HG02943 (cell line): ENCODE data around the gene ZBTB7A.

Source experiments
- ATAC-seq: cut with Tn5 transposase; IDR thresholded peaks from one replicate; pipeline ENCODE4 v1.9.1; 2021; ENCODE audit warnings: mild to moderate bottlenecking, low read depth, moderate library complexity; ENCODE audit not compliant: unreplicated experiment

Gene ZBTB7A

DNA sequence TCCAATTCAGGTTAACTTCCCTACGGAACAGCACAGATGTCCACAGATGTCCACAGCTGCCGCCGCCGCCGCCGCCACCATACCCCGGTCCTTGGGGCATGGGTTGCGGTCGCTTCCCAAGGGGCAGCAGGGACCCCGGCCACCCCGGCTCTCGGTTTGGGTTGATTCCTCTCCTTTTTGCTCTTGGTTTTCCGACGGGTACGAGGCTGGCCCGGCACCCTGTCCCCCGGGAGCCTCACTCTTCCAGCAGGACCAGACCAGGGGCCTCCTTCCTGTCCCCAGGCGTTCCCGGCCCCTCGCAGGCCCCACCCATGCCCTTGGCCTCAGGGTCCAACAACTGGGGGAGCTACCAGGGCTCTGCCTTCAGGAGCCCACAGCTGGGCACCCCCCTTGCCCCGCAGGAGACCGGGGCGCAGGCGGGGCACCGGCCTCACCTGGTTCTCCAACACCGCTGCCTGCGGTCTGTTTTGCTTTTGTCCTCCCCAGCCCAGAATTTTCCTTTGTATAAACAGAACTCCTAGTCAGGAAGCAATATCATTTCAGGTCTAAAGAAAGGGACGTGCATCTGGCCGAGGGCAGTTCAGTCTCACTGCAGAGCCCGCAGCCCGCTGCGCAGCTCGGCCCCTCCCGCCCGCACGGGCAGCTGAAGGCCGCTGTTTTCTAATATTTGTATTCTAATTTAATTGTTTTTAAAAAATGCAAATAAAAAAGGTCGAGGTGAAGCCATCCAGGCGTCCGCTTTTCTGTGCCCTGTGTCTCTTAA lies 27.9 kb downstream of the ZBTB7A start:
- ATAC-seq: no peak

DNA sequence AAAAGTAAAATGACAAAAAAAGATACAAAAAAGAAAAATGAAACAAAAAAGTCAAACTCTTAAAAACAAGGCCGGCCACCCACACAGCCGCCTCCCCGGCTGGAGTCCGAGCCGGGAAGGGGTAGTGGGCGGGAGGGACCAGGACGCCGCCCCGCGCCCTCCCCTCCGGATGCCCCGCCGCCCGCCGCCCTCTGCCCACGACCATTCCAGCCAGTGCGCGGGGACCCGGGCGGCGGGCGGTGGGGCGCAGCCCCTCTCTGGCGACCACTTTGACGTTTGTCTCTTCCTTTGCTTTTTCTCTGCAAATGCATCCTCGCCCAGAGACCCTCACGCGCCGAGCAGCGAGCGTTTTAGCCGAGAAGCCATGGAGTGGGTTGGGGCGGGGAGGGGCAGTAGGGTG lies 28.6 kb downstream of the ZBTB7A start:
- no peak for ATAC-seq

DNA sequence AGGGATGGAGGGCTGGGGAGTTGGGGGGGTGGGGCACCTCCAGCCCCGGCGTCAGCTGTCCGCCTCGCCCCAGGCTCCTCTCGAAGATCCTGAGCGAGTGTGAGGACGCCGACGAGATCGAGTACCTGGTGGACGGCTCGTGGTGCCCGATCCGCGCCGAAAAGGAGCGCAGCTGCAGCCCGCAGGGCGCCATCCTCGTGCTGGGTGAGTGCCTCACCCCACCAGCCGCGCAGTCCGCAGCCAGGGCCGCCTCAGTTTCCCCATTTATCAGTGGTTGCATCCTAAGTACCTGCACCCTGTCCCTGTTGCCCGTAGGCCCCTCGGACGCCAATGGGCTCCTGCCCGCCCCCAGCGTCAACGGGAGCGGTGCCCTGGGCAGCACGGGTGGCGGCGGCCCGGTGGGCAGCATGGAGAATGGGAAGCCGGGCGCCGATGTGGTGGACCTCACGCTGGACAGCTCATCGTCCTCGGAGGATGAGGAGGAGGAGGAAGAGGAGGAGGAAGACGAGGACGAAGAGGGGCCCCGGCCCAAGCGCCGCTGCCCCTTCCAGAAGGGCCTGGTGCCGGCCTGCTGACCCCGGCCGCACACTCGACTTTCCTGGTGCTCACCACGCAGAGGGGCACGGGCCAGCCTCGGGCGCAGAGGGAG lies 29.3 kb downstream of the ZBTB7A start:
- no peak for ATAC-seq

DNA sequence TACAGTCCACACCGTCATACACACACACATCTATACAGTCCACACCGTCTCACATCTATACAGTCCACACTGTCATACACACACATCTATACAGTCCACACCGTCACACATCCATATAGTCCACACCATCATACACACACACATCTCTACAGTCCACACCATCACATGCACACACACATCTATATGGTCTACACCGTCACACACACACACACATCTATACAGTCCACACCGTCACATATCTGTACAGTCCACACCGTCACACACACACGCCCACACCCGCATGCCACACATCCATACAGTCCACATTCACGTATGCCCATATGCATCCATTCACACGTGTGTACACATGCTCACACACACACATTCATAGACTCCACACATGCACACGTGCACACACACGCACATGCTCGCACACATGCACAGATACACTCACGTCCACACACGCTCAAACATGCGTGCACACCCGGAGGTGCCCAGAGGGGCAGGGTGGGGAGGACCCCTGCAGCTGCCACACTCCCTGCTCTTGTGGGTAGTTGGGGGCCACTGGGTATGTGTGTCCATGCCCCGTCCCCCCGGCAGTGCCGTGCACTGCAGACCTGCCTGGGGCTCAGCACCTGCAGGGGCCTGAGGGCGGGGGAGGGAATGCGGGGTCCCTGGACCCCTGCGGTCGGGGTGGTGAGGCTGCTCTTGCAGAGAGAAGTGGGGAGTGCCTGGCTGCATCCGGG lies 30.0 kb downstream of the ZBTB7A start:
- no peak for ATAC-seq

DNA sequence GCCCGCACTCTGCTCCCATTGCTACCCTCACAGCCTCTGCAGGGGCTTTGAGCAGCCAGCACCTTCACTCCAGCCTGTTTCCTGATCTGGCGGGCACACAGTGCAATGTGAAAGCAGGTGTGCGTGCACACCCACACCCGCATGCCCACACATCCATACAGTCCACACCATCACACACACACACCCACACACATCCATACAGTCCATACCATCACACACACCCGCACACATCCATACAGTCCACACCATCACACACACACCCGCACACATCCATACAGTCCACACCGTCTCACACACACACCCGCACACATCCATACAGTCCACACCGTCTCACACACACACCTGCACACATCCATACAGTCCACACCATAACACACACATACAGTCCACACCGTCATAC lies 31.1 kb downstream of the ZBTB7A start:
- ATAC-seq: no peak

DNA sequence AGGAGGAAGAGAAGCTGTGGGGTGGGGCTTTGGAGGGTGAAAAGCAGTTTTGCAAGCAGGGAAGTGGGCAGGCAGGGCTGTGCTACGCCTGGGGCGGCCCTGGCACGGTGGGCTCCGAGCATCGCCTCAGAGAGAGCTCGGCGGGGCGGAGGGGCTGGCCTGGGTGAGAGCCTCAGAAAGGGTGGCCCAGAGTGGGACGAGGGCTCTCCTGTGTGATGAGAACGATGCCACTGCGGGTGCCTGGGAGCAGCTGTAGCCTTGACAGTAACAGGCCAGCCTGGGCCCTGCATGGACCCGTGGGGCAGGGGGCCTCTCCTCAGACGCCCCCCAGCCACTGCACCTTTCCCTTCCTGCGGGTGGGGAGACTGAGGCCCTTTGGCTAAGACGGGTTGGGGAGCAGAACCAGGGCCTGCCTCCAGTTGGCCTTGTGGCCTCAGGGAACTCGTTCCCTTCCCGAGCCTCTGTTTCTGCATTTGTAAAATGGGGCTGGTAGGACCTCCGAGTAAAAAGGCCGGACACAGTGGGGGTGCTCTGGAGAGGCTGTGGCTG lies 31.6 kb downstream of the ZBTB7A start:
- ATAC-seq: no peak

DNA sequence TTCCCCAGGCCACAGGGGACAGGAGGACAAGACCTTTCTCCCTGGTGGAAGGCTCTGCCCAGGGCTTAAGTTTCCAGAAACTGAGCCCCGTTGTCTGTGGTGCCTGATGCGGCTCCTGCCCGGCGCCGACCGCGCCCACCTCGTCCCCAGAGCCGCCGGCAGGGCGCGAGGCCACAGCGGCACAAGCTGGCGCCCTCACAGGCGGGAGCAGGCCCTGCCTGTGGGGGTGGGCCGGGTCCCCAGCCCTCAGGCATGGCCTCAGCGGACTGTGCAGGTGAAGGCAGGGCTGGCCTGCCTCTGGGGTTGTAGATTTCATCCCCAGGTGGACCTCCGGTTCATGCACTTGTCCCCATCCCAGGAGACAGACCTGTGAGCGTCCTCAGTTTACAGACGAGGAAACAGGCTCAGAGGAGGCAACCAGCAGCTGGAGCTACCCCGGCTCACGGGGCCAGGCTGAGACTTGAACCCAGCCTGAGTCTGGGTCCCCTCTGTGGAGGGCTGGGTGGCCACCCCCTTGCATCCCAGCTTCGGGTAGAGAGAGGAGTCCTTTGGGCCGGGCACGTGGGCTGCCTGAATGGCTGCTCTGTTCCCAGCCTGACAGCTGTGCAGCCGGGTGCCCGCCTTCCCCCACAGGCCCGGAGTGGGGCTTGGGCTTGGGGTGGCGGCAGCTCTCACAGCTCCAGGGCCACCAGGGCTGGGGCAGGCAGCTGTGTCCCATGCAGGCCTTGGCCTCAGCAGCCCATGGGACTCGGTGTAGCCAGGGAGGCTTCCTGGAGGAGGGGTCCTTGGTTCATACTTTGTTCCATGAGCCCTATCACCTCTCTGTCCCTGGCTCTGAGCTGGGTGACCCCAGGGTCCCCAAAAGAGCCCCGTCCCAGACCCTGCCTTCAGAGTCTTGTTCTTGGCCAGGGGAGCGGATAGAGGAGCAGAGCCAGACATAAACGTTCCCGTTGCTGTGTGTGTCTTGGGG lies 32.4 kb downstream of the ZBTB7A start:
- no peak for ATAC-seq

DNA sequence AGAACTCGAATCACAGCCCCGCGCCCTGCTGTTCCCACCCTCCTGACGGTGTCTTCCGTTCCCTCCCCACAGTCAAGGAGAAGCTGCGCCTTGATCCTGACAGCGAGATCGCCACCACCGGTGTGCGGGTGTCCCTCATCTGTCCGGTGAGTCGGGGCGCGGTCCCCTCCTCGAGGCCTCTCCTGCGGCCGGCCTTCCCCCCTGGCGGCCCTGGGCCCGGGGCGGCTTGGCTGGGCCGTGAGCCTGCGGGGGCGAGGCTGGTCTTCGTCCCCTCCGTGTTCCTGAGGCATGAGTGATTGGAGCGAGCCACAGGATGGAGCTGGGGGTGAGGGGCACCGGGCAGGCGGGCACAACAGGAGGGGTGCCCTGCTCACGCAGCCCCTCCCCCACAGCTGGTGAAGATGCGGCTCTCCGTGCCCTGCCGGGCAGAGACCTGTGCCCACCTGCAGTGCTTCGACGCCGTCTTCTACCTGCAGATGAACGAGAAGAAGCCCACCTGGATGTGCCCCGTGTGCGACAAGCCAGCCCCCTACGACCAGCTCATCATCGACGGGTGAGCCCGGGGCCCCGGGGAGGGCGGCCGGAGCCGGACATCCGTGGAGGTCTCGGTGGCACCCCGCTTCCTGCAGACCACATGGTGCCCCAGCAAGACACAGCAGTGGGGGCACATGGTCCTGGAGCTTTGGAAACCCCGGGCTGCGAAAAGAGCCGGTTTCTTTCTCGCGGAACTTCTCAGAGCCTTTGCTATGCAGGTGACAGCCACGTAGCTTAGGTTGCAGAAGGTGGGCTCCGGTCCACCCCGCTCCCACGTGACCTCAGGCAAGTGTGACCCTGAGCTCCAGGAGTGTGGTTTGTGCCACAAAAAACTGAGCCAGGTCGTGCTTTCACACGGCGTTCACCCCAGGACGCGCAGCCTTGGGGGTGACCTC lies 33.4 kb downstream of the ZBTB7A start:
- ATAC-seq: no peak

DNA sequence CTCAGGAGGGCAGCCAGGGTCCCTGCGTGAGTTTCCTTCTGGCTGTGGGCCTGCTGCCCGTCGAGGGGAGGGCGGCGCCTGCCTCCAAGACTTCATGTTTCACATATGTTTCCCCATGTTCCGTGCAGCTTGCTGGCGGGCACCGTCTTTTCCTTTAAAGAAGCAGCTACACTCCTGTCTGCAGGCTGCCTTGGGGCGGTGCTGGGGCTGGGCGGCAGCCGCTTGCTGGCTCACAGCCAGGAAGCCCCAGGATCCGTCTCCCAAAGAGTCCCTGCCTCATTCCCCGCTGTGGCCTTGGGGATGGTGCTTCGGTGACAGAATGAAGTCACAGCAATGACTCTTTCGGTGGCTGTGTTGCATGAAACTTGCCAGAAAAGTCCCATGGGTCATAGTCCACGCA lies 34.3 kb downstream of the ZBTB7A start:
- no peak for ATAC-seq

DNA sequence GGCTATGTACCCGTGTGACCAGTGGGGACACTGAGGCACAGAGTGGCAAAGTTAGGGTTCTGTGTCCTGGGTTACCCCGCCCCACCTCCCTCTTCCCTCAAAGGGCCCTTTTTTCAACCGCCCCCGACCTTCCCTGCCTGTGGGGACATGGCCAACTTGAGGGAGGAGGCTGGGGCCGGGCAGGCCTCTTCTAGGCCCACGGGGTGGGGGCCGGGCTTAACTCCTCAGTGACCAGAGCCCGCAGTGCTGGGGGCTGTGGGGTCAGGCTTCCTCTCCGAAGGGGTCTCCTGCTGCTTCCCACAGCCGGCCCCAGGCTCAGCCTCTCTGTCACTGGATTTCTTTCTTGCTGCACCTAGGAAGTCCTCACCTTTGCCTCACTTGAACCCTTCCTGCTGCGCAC lies 35.3 kb downstream of the ZBTB7A start:
- ATAC-seq: no peak

DNA sequence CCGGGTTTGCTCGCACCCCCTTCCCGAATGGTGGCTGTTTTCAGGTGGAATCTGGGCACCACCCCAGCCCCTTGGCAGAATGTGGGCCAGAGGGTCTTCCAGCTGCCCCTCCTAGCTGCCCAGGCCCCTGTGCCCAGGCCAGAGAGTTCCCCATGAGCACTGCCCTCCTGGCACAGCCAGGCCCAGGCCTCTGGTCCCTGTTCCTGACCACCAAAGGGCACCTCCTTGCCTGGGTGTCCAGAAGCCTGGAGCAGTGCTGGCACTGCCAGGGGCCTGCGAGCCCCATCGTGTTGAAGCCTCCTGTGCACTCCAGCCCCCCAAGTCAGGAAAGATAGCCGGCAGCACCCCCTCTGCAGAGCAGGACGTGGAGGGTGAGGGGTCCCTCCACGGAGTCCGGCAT lies 35.7 kb downstream of the ZBTB7A start:
- no peak for ATAC-seq

DNA sequence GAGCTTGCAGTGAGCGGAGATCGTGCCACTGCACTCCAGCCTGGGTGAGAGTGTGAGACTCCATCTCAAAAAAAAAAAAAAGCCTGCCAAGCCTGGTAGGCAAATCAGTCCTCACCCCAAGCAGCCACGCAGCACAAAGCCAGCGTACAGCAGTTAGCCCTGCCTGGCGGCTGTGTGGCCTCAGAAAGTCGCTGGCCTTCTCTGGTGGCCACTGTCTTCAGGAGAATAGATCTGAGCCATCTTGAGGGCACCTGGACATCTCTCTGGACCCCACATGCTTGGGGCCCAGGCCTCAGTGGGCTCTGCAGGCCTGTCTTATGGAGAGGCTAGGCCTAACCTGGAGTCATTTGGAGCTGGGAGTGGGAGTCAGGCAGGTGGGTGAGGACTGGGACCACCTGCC lies 36.1 kb downstream of the ZBTB7A start:
- ATAC-seq: no peak

DNA sequence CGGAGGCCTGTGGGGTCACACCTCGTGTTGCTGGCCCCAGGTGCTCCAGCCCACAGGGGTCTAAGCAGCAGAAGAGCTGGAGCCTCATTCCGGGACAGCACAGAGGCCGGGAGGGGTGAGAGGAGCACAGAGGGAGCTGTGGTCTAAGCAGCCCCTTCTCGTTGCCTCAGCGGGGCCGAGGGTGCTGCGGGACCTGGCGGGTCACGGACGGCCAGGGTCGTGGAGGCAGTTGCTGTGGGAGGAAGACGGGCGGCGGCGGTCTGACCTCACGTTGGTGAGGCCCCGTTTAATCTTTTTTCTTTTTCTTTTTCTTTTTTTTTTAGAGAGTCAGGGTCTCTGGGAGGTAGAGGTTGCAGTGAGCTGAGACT lies 37.5 kb downstream of the ZBTB7A start:
- no peak for ATAC-seq

DNA sequence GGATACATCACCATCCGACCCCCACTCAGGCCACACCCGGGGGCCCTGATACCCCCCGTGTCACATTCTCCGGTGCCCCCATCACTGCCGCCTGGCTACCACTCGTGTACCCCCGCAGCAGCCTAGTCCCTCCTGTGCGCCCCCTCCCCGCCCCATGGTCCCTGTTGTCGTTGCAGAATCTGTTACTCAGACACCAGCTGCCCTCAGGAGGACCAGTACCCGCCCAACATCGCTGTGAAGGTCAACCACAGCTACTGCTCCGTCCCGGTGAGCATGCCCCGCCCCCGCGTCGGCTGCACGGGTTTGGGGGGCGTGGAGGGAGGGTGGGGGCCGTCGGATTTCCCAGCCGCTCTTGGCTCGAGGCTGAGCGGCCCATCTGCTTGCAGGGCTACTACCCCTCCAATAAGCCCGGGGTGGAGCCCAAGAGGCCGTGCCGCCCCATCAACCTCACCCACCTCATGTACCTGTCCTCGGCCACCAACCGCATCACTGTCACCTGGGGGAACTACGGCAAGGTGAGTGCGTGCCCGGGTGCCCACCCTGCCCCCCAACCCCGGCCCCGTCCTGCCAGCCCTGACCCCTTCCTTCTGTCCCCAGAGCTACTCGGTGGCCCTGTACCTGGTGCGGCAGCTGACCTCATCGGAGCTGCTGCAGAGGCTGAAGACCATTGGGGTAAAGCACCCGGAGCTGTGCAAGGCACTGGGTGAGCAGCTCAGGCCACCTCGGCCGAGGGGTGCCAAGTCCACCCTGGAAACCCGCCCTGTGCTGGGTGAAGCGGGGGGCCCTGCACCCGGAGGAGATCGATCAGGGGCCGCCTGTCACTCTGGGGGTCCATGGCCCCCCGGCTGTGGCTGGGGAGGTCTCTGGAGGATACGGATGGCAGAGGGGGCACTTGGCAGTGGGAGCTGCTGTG lies 38.1 kb downstream of the ZBTB7A start:
- no peak for ATAC-seq

DNA sequence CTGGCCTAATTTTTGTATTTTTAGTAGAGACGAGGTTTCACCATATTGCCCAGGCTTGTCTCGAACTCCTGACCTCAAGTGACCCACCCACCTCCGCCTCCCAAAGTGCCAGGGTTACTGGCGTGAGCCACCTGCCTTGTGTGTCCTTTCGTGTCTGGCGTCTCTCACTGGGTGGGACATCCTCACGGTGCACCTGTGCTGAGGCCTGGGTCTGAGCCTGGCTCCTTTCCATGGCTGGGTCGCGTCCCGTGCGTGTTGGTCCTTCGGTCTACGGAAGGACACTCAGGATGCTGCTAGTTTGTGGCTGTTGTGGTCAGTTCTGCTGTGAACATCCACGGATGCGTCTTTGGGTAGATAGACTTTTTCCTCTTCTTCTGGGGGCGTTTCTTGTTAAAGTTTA lies 39.6 kb downstream of the ZBTB7A start:
- no peak for ATAC-seq

DNA sequence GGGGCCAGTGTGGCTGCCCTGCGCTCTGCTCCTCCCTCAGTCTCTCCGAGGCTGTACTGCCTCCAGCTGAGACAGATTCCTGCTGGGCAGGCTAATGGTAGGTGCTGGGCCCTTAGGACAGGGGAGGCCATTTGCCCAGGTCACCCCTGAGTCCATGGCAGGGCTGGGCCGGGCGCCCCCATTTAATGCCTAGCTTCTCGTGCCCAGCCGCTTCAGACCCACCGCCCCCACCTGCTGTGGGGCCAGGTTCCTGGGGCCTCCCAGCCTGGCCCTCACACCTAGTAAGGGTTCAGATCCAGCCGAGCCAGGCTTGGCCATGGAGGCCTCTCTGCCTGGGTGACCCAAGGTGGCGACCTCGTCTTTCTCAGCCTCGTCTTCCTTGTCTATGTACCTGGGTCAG lies 41.4 kb downstream of the ZBTB7A start:
- ATAC-seq: no peak

DNA sequence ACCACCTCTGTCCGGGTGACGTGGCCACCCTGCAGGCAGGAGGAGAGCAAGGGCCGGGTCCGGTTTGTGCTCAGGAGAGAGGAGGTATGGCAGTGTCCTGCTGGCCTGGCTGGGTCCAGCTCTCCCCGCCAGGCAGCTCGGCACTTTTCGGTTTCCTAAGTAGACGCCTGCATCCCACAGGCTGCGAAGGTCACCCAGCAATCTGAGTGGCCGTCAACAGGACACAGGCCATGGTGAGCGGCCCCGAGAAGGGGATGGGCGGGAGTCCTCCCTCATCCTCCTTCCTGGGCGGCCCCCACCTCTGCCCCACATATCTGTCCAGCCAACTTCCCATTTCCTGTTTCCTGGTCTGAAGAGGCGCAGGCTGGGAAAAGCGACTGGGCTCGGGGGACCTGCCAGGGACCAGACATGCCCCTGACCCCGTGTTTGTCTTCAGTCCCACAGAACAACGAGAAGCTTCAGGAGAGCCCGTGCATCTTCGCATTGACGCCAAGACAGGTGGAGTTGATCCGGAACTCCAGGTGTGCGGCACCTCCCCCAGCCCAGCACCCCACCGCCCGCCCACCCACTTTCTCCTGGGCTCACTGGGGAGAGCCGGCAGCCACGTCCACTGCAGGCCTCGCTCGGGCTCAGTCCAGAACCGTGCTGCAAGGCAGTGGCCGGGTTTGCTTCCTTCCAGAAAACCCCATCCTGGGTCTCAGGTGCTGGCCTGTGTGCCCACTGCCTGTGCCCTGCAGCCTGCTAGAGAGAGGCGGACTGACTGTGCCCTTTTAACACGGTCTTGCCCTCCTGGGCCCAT lies 42.9 kb downstream of the ZBTB7A start:
- no peak for ATAC-seq
